HG03439 (cell line): ENCODE data around the gene NPAT.
A peak's percentile ranks its signal among the peaks of the same experiment; 100 is the strongest.

Experiments
- ATAC-seq: cut with Tn5 transposase; IDR thresholded peaks from one replicate; pipeline ENCODE4 v1.9.1; 2021; ENCODE audit warnings: mild to moderate bottlenecking, moderate library complexity; ENCODE audit not compliant: unreplicated experiment

The NPAT gene

GRCh38 chr11:108222574-108223347 lies at the start of gene NPAT, which contains the start of gene ATM:
TSS of gene NPAT (minus strand) at chr11:108222638. CDS start at chr11:108222536, 102 bp downstream.
TSS of gene ATM (plus strand) at chr11:108223067. CDS start at chr11:108227625, 4,558 bp downstream.
- peak; percentile 83 for ATAC-seq

- no peak for ATAC-seq
These were observed 47.1 kb upstream of the NPAT start for GRCh38 chr11:108269583-108269982.

- no peak for ATAC-seq
These were observed 30.7 kb upstream of the NPAT start for GRCh38 chr11:108253176-108253575.

GRCh38 chr11:108246885-108247284 lies 24.4 kb upstream of the NPAT start:
- ATAC-seq: no peak

GRCh38 chr11:108246308-108246707 lies 23.9 kb upstream of the NPAT start:
- no peak for ATAC-seq

GRCh38 chr11:108242422-108242821 lies 20.0 kb upstream of the NPAT start:
- ATAC-seq: no peak

GRCh38 chr11:108241330-108242037 lies 19.0 kb upstream of the NPAT start:
- ATAC-seq: no peak

GRCh38 chr11:108239076-108239475 lies 16.6 kb upstream of the NPAT start:
- no peak for ATAC-seq

GRCh38 chr11:108237058-108237481 lies 14.6 kb upstream of the NPAT start:
- peak; percentile 30 for ATAC-seq

- ATAC-seq: no peak
These were observed 13.2 kb upstream of the NPAT start for GRCh38 chr11:108235633-108236032.

- ATAC-seq: no peak
These were observed 12.8 kb upstream of the NPAT start for GRCh38 chr11:108235192-108235591.

GRCh38 chr11:108233277-108233945 lies 11.0 kb upstream of the NPAT start:
- no peak for ATAC-seq

- ATAC-seq: no peak
These were observed 5.8 kb upstream of the NPAT start for GRCh38 chr11:108228251-108228650.

GRCh38 chr11:108226036-108226435 lies 3.6 kb upstream of the NPAT start:
- no peak for ATAC-seq

- ATAC-seq: no peak
These were observed 2.7 kb upstream of the NPAT start for GRCh38 chr11:108224911-108225786.

- ATAC-seq: no peak
These were observed 1.9 kb upstream of the NPAT start for GRCh38 chr11:108224366-108224765.

- ATAC-seq: peak; percentile 27
These were observed 1.1 kb upstream of the NPAT start for GRCh38 chr11:108223348-108224149.

- ATAC-seq: no peak
These were observed 396 bp downstream of the NPAT start for GRCh38 chr11:108221911-108222573.

GRCh38 chr11:108221371-108221770 lies 1.1 kb downstream of the NPAT start:
- no peak for ATAC-seq
